ENCODE results near the gene IKZF4. TPM values are rescaled to one million over a fixed set of nuclear protein-coding genes. Genes with fewer than 3 reads are reported as not detected.

The IKZF4 gene
- total RNA-seq, 1 donor = 3.4 TPM

- DNase-seq (ENCODE audit: low read depth) = peak; percentile 72
- peak within 1 kb of the TSS; percentile 74 for H3K4me3 ChIP-seq (ENCODE audit: low read depth, low read length)
- TF ChIP-seq CTCF (IDR thresholded peaks at IDR 0.05; ENCODE audit: insufficient read depth, low read length) = peak; percentile 35
Measured at GRCh38 chr12:56079723-56080555, 59.1 kb downstream of the IKZF4 start, which contains the start of gene ERBB3. TSS of gene ERBB3 (plus strand) at chr12:56080165. CDS start at chr12:56080301, 136 bp downstream.

GRCh38 chr12:56080556-56081138 is 59.8 kb downstream of the IKZF4 start:
- H3K4me3 ChIP-seq (ENCODE audit: low read depth, low read length) = no peak overlapping the region
- no peak for TF ChIP-seq CTCF (IDR thresholded peaks at IDR 0.05; ENCODE audit: insufficient read depth, low read length)
- DNase-seq (ENCODE audit: low read depth) = no peak

GRCh38 chr12:56081393-56082347 is 60.8 kb downstream of the IKZF4 start:
- H3K4me3 ChIP-seq (ENCODE audit: low read depth, low read length) = no peak overlapping the region
- no peak for DNase-seq (ENCODE audit: low read depth)
- no peak for TF ChIP-seq CTCF (IDR thresholded peaks at IDR 0.05; ENCODE audit: insufficient read depth, low read length)

GRCh38 chr12:56082382-56082781 is 61.5 kb downstream of the IKZF4 start:
- DNase-seq (ENCODE audit: low read depth) = no peak
- TF ChIP-seq CTCF (IDR thresholded peaks at IDR 0.05; ENCODE audit: insufficient read depth, low read length) = no peak
- no peak overlapping the region for H3K4me3 ChIP-seq (ENCODE audit: low read depth, low read length)

- TF ChIP-seq CTCF (IDR thresholded peaks at IDR 0.05; ENCODE audit: insufficient read depth, low read length) = no peak
- DNase-seq (ENCODE audit: low read depth) = no peak
- H3K4me3 ChIP-seq (ENCODE audit: low read depth, low read length) = no peak overlapping the region
Measured at GRCh38 chr12:56082967-56083366, 62.1 kb downstream of the IKZF4 start.

GRCh38 chr12:56084958-56085543 is 64.2 kb downstream of the IKZF4 start:
- TF ChIP-seq CTCF (IDR thresholded peaks at IDR 0.05; ENCODE audit: insufficient read depth, low read length) = peak; percentile 31
- no peak for DNase-seq (ENCODE audit: low read depth)
- no peak overlapping the region for H3K4me3 ChIP-seq (ENCODE audit: low read depth, low read length)
